Mucosa of stomach (tissue), 1 donor: ENCODE data around the gene SCN8A.
"Not testable (repeated sequence)": the region's sequence is repeated elsewhere in the genome, so short reads cannot be mapped to it uniquely, and the experiment has no call there.

Experiments
- H3K27me3 ChIP-seq: one replicate; pipeline ENCODE4 v1.7.0; 2013; ENCODE audit warnings: mild to moderate bottlenecking, low read length; ENCODE audit not compliant: control insufficient read depth, insufficient read depth
- H3K36me3 ChIP-seq: one replicate; pipeline ENCODE4 v1.7.0; 2013; ENCODE audit warnings: low read length; ENCODE audit not compliant: control insufficient read depth, insufficient read depth
- H3K4me1 ChIP-seq: one replicate; pipeline ENCODE4 v1.7.0; 2013; ENCODE audit warnings: mild to moderate bottlenecking, low read length; ENCODE audit not compliant: control insufficient read depth, insufficient read depth
- H3K4me3 ChIP-seq: one replicate; pipeline ENCODE4 v1.7.0; 2013; ENCODE audit warnings: low read length
- H3K9ac ChIP-seq: one replicate; pipeline ENCODE4 v1.7.0; 2013; ENCODE audit warnings: mild to moderate bottlenecking, low read length, moderate library complexity
- H3K9me3 ChIP-seq: one replicate; pipeline ENCODE4 v1.7.0; 2013; ENCODE audit warnings: mild to moderate bottlenecking, low read length, moderate library complexity; ENCODE audit not compliant: control insufficient read depth
- donor health status: Pancreatic carcinoma.

SCN8A gene

GRCh38 chr12:51788876-51789275 is 197.8 kb downstream of the SCN8A start:
- Histone ChIP-seq H3K9me3 (no peaks in the 10 kb centered on the region), H3K4me1 (no peaks in the 10 kb centered on the region), H3K36me3 (no peaks in the 10 kb centered on the region), H3K4me3 (no peak overlapping the region), H3K27me3 (no peaks in the 10 kb centered on the region), H3K9ac (no peak overlapping the region)

- H3K4me1 ChIP-seq, result no peaks in the 10 kb centered on the region
- H3K36me3 ChIP-seq, result no peaks in the 10 kb centered on the region
- no peaks in the 10 kb centered on the region for H3K27me3 ChIP-seq
- no peak overlapping the region for H3K9ac ChIP-seq
- H3K9me3 ChIP-seq, result no peaks in the 10 kb centered on the region
- H3K4me3 ChIP-seq, result no peak overlapping the region
These were observed 201.4 kb downstream of the SCN8A start for GRCh38 chr12:51792417-51792816.

GRCh38 chr12:51793201-51793600 is 202.2 kb downstream of the SCN8A start:
- H3K27me3 ChIP-seq, result no peaks in the 10 kb centered on the region
- H3K9ac ChIP-seq, result no peak overlapping the region
- H3K4me3 ChIP-seq, result no peak overlapping the region
- no peaks in the 10 kb centered on the region for H3K4me1 ChIP-seq
- no peaks in the 10 kb centered on the region for H3K9me3 ChIP-seq
- no peaks in the 10 kb centered on the region for H3K36me3 ChIP-seq

GRCh38 chr12:51797301-51797700 is 206.3 kb downstream of the SCN8A start:
- H3K36me3 ChIP-seq, result no peaks in the 10 kb centered on the region
- H3K9ac ChIP-seq, result no peak overlapping the region
- no peaks in the 10 kb centered on the region for H3K27me3 ChIP-seq
- no peak overlapping the region for H3K4me3 ChIP-seq
- H3K9me3 ChIP-seq, result no peaks in the 10 kb centered on the region
- no peaks in the 10 kb centered on the region for H3K4me1 ChIP-seq

- not testable (repeated sequence) for H3K36me3 ChIP-seq, H3K4me1 ChIP-seq, H3K9ac ChIP-seq, H3K4me3 ChIP-seq, H3K27me3 ChIP-seq, H3K9me3 ChIP-seq
These were observed 207.0 kb downstream of the SCN8A start for GRCh38 chr12:51798051-51798450.

GRCh38 chr12:51798501-51798900 is 207.5 kb downstream of the SCN8A start:
- no peaks in the 10 kb centered on the region for H3K36me3 ChIP-seq
- no peak overlapping the region for H3K9ac ChIP-seq
- H3K4me3 ChIP-seq, result no peak overlapping the region
- H3K9me3 ChIP-seq, result no peaks in the 10 kb centered on the region
- H3K27me3 ChIP-seq, result no peaks in the 10 kb centered on the region
- no peaks in the 10 kb centered on the region for H3K4me1 ChIP-seq

GRCh38 chr12:51801027-51801426 is 210.0 kb downstream of the SCN8A start:
- Histone ChIP-seq H3K9ac (no peak overlapping the region), H3K9me3 (no peaks in the 10 kb centered on the region), H3K4me1 (no peaks in the 10 kb centered on the region), H3K36me3 (no peaks in the 10 kb centered on the region), H3K27me3 (no peaks in the 10 kb centered on the region), H3K4me3 (no peak overlapping the region)

- H3K36me3 ChIP-seq, result no peaks in the 10 kb centered on the region
- H3K9me3 ChIP-seq, result no peaks in the 10 kb centered on the region
- H3K4me3 ChIP-seq, result no peak overlapping the region
- H3K9ac ChIP-seq, result no peak overlapping the region
- H3K27me3 ChIP-seq, result no peaks in the 10 kb centered on the region
- peaks cover 4% of the 10 kb centered on the region for H3K4me1 ChIP-seq
These were observed 215.9 kb downstream of the SCN8A start for GRCh38 chr12:51806896-51807295.

- Histone ChIP-seq H3K9ac (no peak overlapping the region), H3K4me3 (no peak overlapping the region), H3K4me1 (peaks cover 9% of the 10 kb centered on the region), H3K27me3 (no peaks in the 10 kb centered on the region), H3K36me3 (no peaks in the 10 kb centered on the region), H3K9me3 (no peaks in the 10 kb centered on the region)
These were observed 218.2 kb downstream of the SCN8A start for GRCh38 chr12:51809193-51809592.

GRCh38 chr12:51811203-51812202 is 220.5 kb downstream of the SCN8A start:
- Histone ChIP-seq H3K9me3 (no peaks in the 10 kb centered on the region), H3K9ac (no peak overlapping the region), H3K36me3 (no peaks in the 10 kb centered on the region), H3K4me3 (no peak overlapping the region), H3K4me1 (peaks cover 14% of the 10 kb centered on the region), H3K27me3 (peaks cover 3% of the 10 kb centered on the region)

GRCh38 chr12:51812871-51813270 is 221.8 kb downstream of the SCN8A start:
- Histone ChIP-seq H3K27me3 (peaks cover 3% of the 10 kb centered on the region), H3K4me3 (no peak overlapping the region), H3K4me1 (peaks cover 14% of the 10 kb centered on the region), H3K9ac (no peak overlapping the region), H3K9me3 (no peaks in the 10 kb centered on the region), H3K36me3 (no peaks in the 10 kb centered on the region)

GRCh38 chr12:51813931-51814310 is 222.9 kb downstream of the SCN8A start:
- peaks cover 14% of the 10 kb centered on the region for H3K4me1 ChIP-seq
- H3K27me3 ChIP-seq, result peaks cover 3% of the 10 kb centered on the region
- peak overlapping the region; percentile 92 for H3K9ac ChIP-seq
- H3K36me3 ChIP-seq, result no peaks in the 10 kb centered on the region
- H3K9me3 ChIP-seq, result no peaks in the 10 kb centered on the region
- H3K4me3 ChIP-seq, result no peak overlapping the region
